Transverse colon (tissue), 4 donors: ENCODE results near the gene ZNF14. TPM values are rescaled to one million over a fixed set of nuclear protein-coding genes. Genes with fewer than 3 reads are reported as not detected.
"Not testable (repeated sequence)": the region's sequence is repeated elsewhere in the genome, so short reads cannot be mapped to it uniquely, and the experiment has no call there.

Experiments used
- DNase-seq: peaks from one replicate; pipeline ENCODE4 v3.0.0-alpha.2; 2019
- H3K27ac ChIP-seq, 4 donors: fragments of 200-600 bp; sonication (generic); 2 replicates each; pipeline ENCODE4 v1.5.1; 2016 to 2018; ENCODE audit warnings: inconsistent platforms in 4 of 4
- H3K27me3 ChIP-seq: fragments of 200-600 bp; sonication (generic); 2 replicates; pipeline ENCODE4 v1.5.1; 2017; ENCODE audit warnings: inconsistent platforms
- H3K36me3 ChIP-seq, 4 donors: fragments of 200-600 bp; sonication (generic); 2 replicates each; pipeline ENCODE4 v1.5.1; 2017 to 2019; ENCODE audit warnings: inconsistent platforms in 4 of 4
- H3K4me1 ChIP-seq, 4 donors: fragments of 200-600 bp; sonication (generic); 2 replicates each; pipeline ENCODE4 v1.5.1; 2017 to 2020; ENCODE audit warnings: inconsistent platforms in 4 of 4
- H3K4me3 ChIP-seq, 4 donors: fragments of 200-600 bp; sonication (generic); 1 replicate in 1 of 4; 2 replicates in 3 of 4; pipeline versions ENCODE4 v1.5.1 to v1.6.1; 2017 to 2019; ENCODE audit warnings: inconsistent platforms in 4 of 4
- H3K9me3 ChIP-seq, 2 donors: fragments of 200-600 bp; sonication (generic); 2 replicates each; pipeline ENCODE4 v1.5.1; 2017 to 2019; ENCODE audit warnings: inconsistent platforms in 2 of 2
- CTCF ChIP-seq, 5 experiments: fragments of 200-600 bp in 3 of 5; fragments of 450-650 bp in 2 of 5; sonication (generic) in 3 of 5; IDR thresholded peaks; 1 replicate in 2 of 5; 2 replicates in 3 of 5; pipeline ENCODE4 v1.5.1; 2016 to 2017; ENCODE audit warnings: antibody characterized with exemption in 5 of 5, inconsistent platforms in 3 of 5, mild to moderate bottlenecking in 2 of 5, moderate library complexity in 1 of 5
- EP300 ChIP-seq: sonication (generic); formaldehyde crosslinking; IDR thresholded peaks from one replicate; pipeline ENCODE4 v1.6.1; 2017; ENCODE audit warnings: antibody characterized with exemption, low read depth
- POLR2A ChIP-seq: fragments of 450-650 bp; IDR thresholded peaks from one replicate; pipeline ENCODE4 v1.6.1; 2016; ENCODE audit warnings: antibody characterized with exemption, mild to moderate bottlenecking, moderate library complexity
- POLR2AphosphoS5 ChIP-seq, 3 donors: sonication (generic); formaldehyde crosslinking; IDR thresholded peaks; one replicate each; pipeline ENCODE4 v1.6.1; 2016; ENCODE audit warnings: antibody characterized with exemption in 3 of 3
- WGBS, 2 donors: methylation state at CpG; one replicate each; pipeline ENCODE4 v1.1.5; 2018; ENCODE audit warnings: low coverage in 1 of 2; 5-methylcytosine and 5-hydroxymethylcytosine counted together
- in situ Hi-C, 4 donors: fragments of 200-750 bp; cut with MboI; loops; one replicate each; pipeline versions ENCODE4 v1.15.0 to v1.15.1; 2017; ENCODE audit warnings: low sequenced_read_pairs in 3 of 4, low pct_ligation_motif_present in 1 of 4, low pct_unique_long_range_greater_than_20kb in 1 of 4
- intact Hi-C: fragments of 100-400 bp; cut with DNase I; formaldehyde crosslinking; loops from one replicate; pipeline ENCODE4 v1.15.1; 2023; ENCODE audit warnings: low total_unique reads
- total RNA-seq, 4 donors: library from RNA; depleted of rRNA; stranded (reverse); fragments of >200 nt; gene quantifications; one replicate each; pipeline ENCODE4 v1.1.0, GENCODE V29; 2016

The ZNF14 gene
- total RNA-seq, 4 donors from 2014 or later, result 0.37 to 10.0 (median 4.6) TPM

DNA sequence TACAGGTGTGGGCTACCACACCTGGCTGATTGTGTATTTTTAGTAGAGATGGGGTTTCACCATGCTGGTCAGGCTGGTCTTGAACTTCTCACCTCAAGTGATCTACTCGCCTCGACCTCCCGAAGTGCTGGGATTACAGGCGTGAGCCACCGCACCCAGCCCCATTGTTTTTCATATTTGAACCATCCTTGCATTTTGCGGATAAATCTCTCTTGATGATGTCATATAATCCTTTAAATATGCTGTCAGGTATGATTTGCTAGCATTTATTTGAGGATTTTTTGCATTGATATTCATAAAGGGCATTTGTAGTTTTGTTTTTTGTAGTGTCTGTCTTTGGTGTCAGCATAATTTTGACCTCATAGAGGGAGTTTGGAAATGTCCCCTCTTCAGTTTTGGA, 58.6 kb downstream of the ZNF14 start:
- in situ Hi-C loops (no loop called here), intact Hi-C loops (no loop called here)
- no peak for DNase-seq
- Histone ChIP-seq H3K27me3 (no peaks in the 10 kb centered on the region), H3K4me3 (no peak overlapping the region), H3K36me3 (peaks cover 0 to 72% (median 22%) of the 10 kb centered on the region in 4 donors), H3K27ac (no peak overlapping the region), H3K4me1 (peaks cover 9 to 12% (median 10%) of the 10 kb centered on the region in 4 donors), H3K9me3 (peaks cover 18 to 19% of the 10 kb centered on the region in 2 donors)
- WGBS, 2 donors, result 98 to 100% methylated on average over 6 of the region's 6 CpGs
- TF ChIP-seq CTCF (IDR thresholded peaks at IDR 0.05), result no peak
- no peak for TF ChIP-seq POLR2AphosphoS5 (IDR thresholded peaks at IDR 0.05)
- TF ChIP-seq POLR2A, result no peak
- TF ChIP-seq EP300, result no peak

- Histone ChIP-seq H3K36me3 (peaks cover 0 to 57% (median 15%) of the 10 kb centered on the region in 4 donors), H3K27me3 (no peaks in the 10 kb centered on the region), H3K4me1 (peaks cover 9 to 16% (median 12%) of the 10 kb centered on the region in 4 donors), H3K9me3 (peaks cover 6 to 7% of the 10 kb centered on the region in 2 donors), H3K4me3 (no peak overlapping the region), H3K27ac (no peak overlapping the region)
- TF ChIP-seq CTCF (IDR thresholded peaks at IDR 0.05) (no peak), POLR2AphosphoS5 (IDR thresholded peaks at IDR 0.05) (no peak), POLR2A (no peak), EP300 (no peak)
- in situ Hi-C loops (no loop called here), intact Hi-C loops (no loop called here)
- DNase-seq, result no peak
- 91 to 93% methylated on average over 2 to 3 of the region's 3 CpGs for WGBS, 2 donors
These were observed 60.1 kb downstream of the ZNF14 start for GRCh38 chr19:19672816-19673215.

- intact Hi-C loops (no loop called here), in situ Hi-C loops (no loop called here)
- H3K36me3 ChIP-seq, result peaks cover 0 to 31% (median 8%) of the 10 kb centered on the region in 4 donors
- no peaks in the 10 kb centered on the region for H3K27me3 ChIP-seq
- peaks cover 0 to 5% of the 10 kb centered on the region in 2 donors for H3K9me3 ChIP-seq
- peak overlapping the region in 3 of 4 donors; percentile 71 to 93 (median 85) for H3K4me3 ChIP-seq
- DNase-seq, result no peak
- peaks cover 9 to 16% (median 12%) of the 10 kb centered on the region in 4 donors for H3K4me1 ChIP-seq
- WGBS, 2 donors, result 41 to 74% methylated on average over 4 to 10 of the region's 10 CpGs
- H3K27ac ChIP-seq, result peak overlapping the region in 1 of 4 donors; percentile 92
- TF ChIP-seq POLR2AphosphoS5 (IDR thresholded peaks at IDR 0.05) (no peak), EP300 (no peak), CTCF (IDR thresholded peaks at IDR 0.05) (no peak), POLR2A (no peak)
These were observed 62.8 kb downstream of the ZNF14 start for GRCh38 chr19:19670070-19670551.

GRCh38 chr19:19668230-19669012, 64.5 kb downstream of the ZNF14 start, which contains the start of gene ZNF101:
TSS of gene ZNF101 (plus strand) at chr19:19668839. CDS start at chr19:19668964, 125 bp downstream.
- H3K27ac ChIP-seq, result peak within 1 kb of the TSS; percentile 84 to 92 (median 86)
- H3K4me1 ChIP-seq, result peaks cover 9 to 16% (median 13%) of the 10 kb centered on the region in 4 donors
- no peaks in the 10 kb centered on the region for H3K9me3 ChIP-seq
- TF ChIP-seq CTCF (IDR thresholded peaks at IDR 0.05) (no peak), POLR2A (peak; percentile 61), POLR2AphosphoS5 (IDR thresholded peaks at IDR 0.05) (peak; percentile 39 to 65 (median 42)), EP300 (no peak)
- H3K36me3 ChIP-seq, result peaks cover 0 to 15% (median 2%) of the 10 kb centered on the region in 4 donors
- 8% methylated on average over 36 of the region's 36 CpGs; no CpG with 5 or more reads in 1 of the 2 donors for WGBS, 2 donors
- in situ Hi-C loops, result no loop called here
- intact Hi-C loops, result no loop called here
- H3K4me3 ChIP-seq, result peak within 1 kb of the TSS; percentile 60 to 93 (median 78)
- no peaks in the 10 kb centered on the region for H3K27me3 ChIP-seq
- peak; percentile 95 for DNase-seq

- H3K9me3 ChIP-seq, H3K4me3 ChIP-seq, in situ Hi-C loops, H3K27me3 ChIP-seq, H3K36me3 ChIP-seq, intact Hi-C loops, DNase-seq, H3K27ac ChIP-seq: not testable (repeated sequence)
- peaks cover 17 to 37% (median 25%) of the 10 kb centered on the region in 4 donors for H3K4me1 ChIP-seq
- WGBS, 2 donors, result 91 to 94% methylated on average over 10 to 22 of the region's 22 CpGs
These were observed 67.4 kb downstream of the ZNF14 start for GRCh38 chr19:19665420-19665948.
